ENCODE measurements around the gene GET3. TPM values are rescaled to one million over a fixed set of nuclear protein-coding genes. Genes with fewer than 3 reads are reported as not detected.
"Not testable (repeated sequence)": the region's sequence is repeated elsewhere in the genome, so short reads cannot be mapped to it uniquely, and the experiment has no call there.

Gene GET3
- total RNA-seq, 1 donor from 2014 or later: 58.4 TPM

GRCh38 chr19:12712077-12712476, 25.2 kb upstream of the GET3 start:
- DNase-seq (ENCODE audit: low spot score); intact Hi-C loops (cut with DNase I): not testable (repeated sequence)

- intact Hi-C loops (cut with DNase I); DNase-seq (ENCODE audit: low spot score): not testable (repeated sequence)
Observed at GRCh38 chr19:12713304-12713703, 24.0 kb upstream of the GET3 start.

- intact Hi-C loops (cut with DNase I): no loop called here
- no peak for DNase-seq (ENCODE audit: low spot score)
Observed at GRCh38 chr19:12715102-12715501, 22.2 kb upstream of the GET3 start.

- DNase-seq (ENCODE audit: low spot score): no peak
- intact Hi-C loops (cut with DNase I): no loop called here
Observed at GRCh38 chr19:12715929-12716328, 21.4 kb upstream of the GET3 start.

GRCh38 chr19:12720296-12720695, 17.0 kb upstream of the GET3 start:
- intact Hi-C loops (cut with DNase I): loop anchor here (5.0 kb wide), 2 partner anchors 42 to 77 kb away; no protein-coding TSS in a partner anchor
- no peak for DNase-seq (ENCODE audit: low spot score)

GRCh38 chr19:12720851-12721655, 16.2 kb upstream of the GET3 start:
- intact Hi-C loops (cut with DNase I): loop anchor here (5.0 kb wide), 2 partner anchors 41 to 76 kb away; no protein-coding TSS in a partner anchor
- DNase-seq (ENCODE audit: low spot score): no peak

GRCh38 chr19:12721656-12722565, 15.4 kb upstream of the GET3 start:
- intact Hi-C loops (cut with DNase I): loop anchor here (1.0 to 5.0 kb wide), 3 partner anchors 12 to 75 kb away; partner anchors contain the start of gene TRIR
- no peak for DNase-seq (ENCODE audit: low spot score)

GRCh38 chr19:12722566-12723380, 14.5 kb upstream of the GET3 start:
- intact Hi-C loops (cut with DNase I): loop anchor here (1.0 to 5.0 kb wide), 3 partner anchors 12 to 75 kb away; partner anchors contain the start of gene TRIR
- peak; percentile 98 for DNase-seq (ENCODE audit: low spot score)

- intact Hi-C loops (cut with DNase I): loop anchor here (5.0 kb wide), 2 partner anchors 39 to 74 kb away; no protein-coding TSS in a partner anchor
Observed at GRCh38 chr19:12723381-12723640, 14.0 kb upstream of the GET3 start.

GRCh38 chr19:12723641-12724426, 13.5 kb upstream of the GET3 start, which contains the start of gene TNPO2:
TNPO2 (minus strand) TSS chr19:12723932; CDS start chr19:12720977, 2,955 bp downstream.
- no peak for DNase-seq (ENCODE audit: low spot score)
- intact Hi-C loops (cut with DNase I): loop anchor here (5.0 kb wide), 2 partner anchors 38 to 73 kb away; no protein-coding TSS in a partner anchor

More at GRCh38 chr19:12723381-12723640, 14.0 kb upstream of the GET3 start:
- no peak for DNase-seq (ENCODE audit: low spot score)

GRCh38 chr19:12725612-12726011, 11.7 kb upstream of the GET3 start:
- DNase-seq (ENCODE audit: low spot score); intact Hi-C loops (cut with DNase I): not testable (repeated sequence)

GRCh38 chr19:12726988-12727316, 10.3 kb upstream of the GET3 start:
- intact Hi-C loops (cut with DNase I): no loop called here
- no peak for DNase-seq (ENCODE audit: low spot score)

GRCh38 chr19:12727745-12728433, 9.4 kb upstream of the GET3 start:
- intact Hi-C loops (cut with DNase I): no loop called here
- no peak for DNase-seq (ENCODE audit: low spot score)

GRCh38 chr19:12730064-12730463, 7.2 kb upstream of the GET3 start:
- DNase-seq (ENCODE audit: low spot score): no peak
- intact Hi-C loops (cut with DNase I): no loop called here

GRCh38 chr19:12731337-12731736, 6.0 kb upstream of the GET3 start:
- intact Hi-C loops (cut with DNase I): no loop called here

GRCh38 chr19:12733369-12734214, 3.7 kb upstream of the GET3 start:
- intact Hi-C loops (cut with DNase I): loop anchor here (1.0 kb wide), 2 partner anchors 11 to 40 kb away; no protein-coding TSS in a partner anchor
- DNase-seq (ENCODE audit: low spot score): no peak

More at GRCh38 chr19:12731337-12731736, 6.0 kb upstream of the GET3 start:
- no peak for DNase-seq (ENCODE audit: low spot score)

- DNase-seq (ENCODE audit: low spot score): no peak
- intact Hi-C loops (cut with DNase I): no loop called here
Observed at GRCh38 chr19:12737835-12738351, 596 bp downstream of the GET3 start.
